Brain microvascular endothelial cell (primary cell): Measurements from ENCODE around the gene PRKN.

Experiments used
- DNase-seq: peaks from one replicate; pipeline ENCODE4 v3.0.0-alpha.2; 2020
- H3K27ac ChIP-seq: fragments of 250-450 bp; sonication (Bioruptor Pico); 2 replicates; pipeline ENCODE4 v1.5.1; 2020; ENCODE audit warnings: mild to moderate bottlenecking, moderate library complexity
- H3K27me3 ChIP-seq: fragments of 250-450 bp; sonication (Bioruptor Pico); replicated peaks from 2 replicates; pipeline ENCODE4 v1.5.1; 2020; ENCODE audit warnings: mild to moderate bottlenecking
- H3K36me3 ChIP-seq: fragments of 250-450 bp; sonication (Bioruptor Pico); replicated peaks from 2 replicates; pipeline ENCODE4 v1.5.1; 2020; ENCODE audit warnings: mild to moderate bottlenecking
- H3K4me3 ChIP-seq: 2 replicates; pipeline ENCODE4 v1.5.1; 2011; ENCODE audit warnings: low read depth, mild to moderate bottlenecking, control low read depth, low read length, moderate library complexity
- CTCF ChIP-seq: IDR thresholded peaks from 2 replicates; pipeline ENCODE4 v1.5.1; 2011; ENCODE audit warnings: low read depth, mild to moderate bottlenecking, moderate library complexity, low read length, control low read depth, inconsistent platforms; ENCODE audit errors: missing control alignments
- in situ Hi-C: cut with HindIII; loops from 2 replicates; pipeline ENCODE4 v1.10.0; 2017; ENCODE audit warnings: low sequenced_read_pairs, low pct_ligation_motif_present

The PRKN gene

GRCh38 chr6:161924516-161925116 is 803.0 kb downstream of the PRKN start:
- in situ Hi-C loops = no loop called here
- no peak overlapping the region for H3K27ac ChIP-seq
- no peak overlapping the region for H3K4me3 ChIP-seq
- DNase-seq = no peak
- H3K27me3 ChIP-seq = no peaks in the 10 kb centered on the region
- TF ChIP-seq CTCF = no peak
- H3K36me3 ChIP-seq = no peaks in the 10 kb centered on the region

- peak; percentile 70 for TF ChIP-seq CTCF
- no peaks in the 10 kb centered on the region for H3K36me3 ChIP-seq
- in situ Hi-C loops = no loop called here
- H3K27ac ChIP-seq = no peak overlapping the region
- no peaks in the 10 kb centered on the region for H3K27me3 ChIP-seq
- peak; percentile 72 for DNase-seq
- H3K4me3 ChIP-seq = no peak overlapping the region
Observed at GRCh38 chr6:161922631-161923119, 804.9 kb downstream of the PRKN start.

GRCh38 chr6:161921602-161922395 is 805.8 kb downstream of the PRKN start:
- TF ChIP-seq CTCF = no peak
- DNase-seq = no peak
- in situ Hi-C loops = no loop called here
- H3K27ac ChIP-seq = no peak overlapping the region
- no peak overlapping the region for H3K4me3 ChIP-seq
- no peaks in the 10 kb centered on the region for H3K27me3 ChIP-seq
- no peaks in the 10 kb centered on the region for H3K36me3 ChIP-seq

GRCh38 chr6:161919691-161920090 is 807.9 kb downstream of the PRKN start:
- Histone ChIP-seq H3K27me3 (no peaks in the 10 kb centered on the region), H3K4me3 (no peak overlapping the region), H3K27ac (no peak overlapping the region), H3K36me3 (no peaks in the 10 kb centered on the region)
- in situ Hi-C loops = no loop called here
- TF ChIP-seq CTCF = no peak
- DNase-seq = no peak

GRCh38 chr6:161918628-161919205 is 808.8 kb downstream of the PRKN start:
- DNase-seq = no peak
- in situ Hi-C loops = no loop called here
- no peak overlapping the region for H3K4me3 ChIP-seq
- no peak overlapping the region for H3K27ac ChIP-seq
- no peak for TF ChIP-seq CTCF
- H3K36me3 ChIP-seq = no peaks in the 10 kb centered on the region
- H3K27me3 ChIP-seq = no peaks in the 10 kb centered on the region
